ENCODE measurements around the gene DLGAP1.

The DLGAP1 gene

DNA sequence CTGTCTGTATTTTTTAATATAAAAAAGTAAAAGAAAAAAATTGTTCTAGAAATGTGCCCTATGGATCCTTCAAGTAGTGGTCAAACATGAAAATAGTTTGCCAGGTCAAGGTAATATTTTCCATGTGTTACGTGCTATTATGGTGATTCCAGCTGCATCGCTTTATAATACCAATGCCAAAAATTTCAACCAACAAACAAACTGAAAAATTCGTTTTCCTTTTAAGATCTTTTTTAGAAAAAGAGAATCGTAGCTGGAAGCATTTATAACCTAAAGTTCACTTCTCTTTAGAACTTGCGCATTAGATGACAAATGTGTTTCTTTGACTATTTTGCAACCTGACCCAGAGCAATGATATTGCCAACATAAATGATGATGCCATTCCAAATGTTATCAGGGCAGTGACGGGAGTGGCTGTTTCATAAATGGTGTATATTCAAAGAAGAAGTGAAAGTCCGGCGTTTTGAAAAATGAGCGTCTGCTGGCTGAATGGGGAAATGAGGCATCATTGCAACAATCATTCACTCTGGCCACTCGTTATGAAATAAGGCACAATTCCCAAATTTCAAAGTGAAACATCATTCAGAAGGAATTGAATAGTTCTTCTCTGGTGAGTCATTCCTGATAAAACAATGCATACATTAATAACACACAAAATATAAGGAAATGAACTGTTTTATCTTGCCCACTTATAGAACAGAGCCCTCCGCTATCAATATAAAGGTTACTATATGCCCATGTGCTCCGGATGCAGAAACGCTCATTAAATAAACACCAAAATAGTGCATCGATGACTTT, 707.7 kb downstream of the DLGAP1 start:
- DNase-seq, result no peak

DNA sequence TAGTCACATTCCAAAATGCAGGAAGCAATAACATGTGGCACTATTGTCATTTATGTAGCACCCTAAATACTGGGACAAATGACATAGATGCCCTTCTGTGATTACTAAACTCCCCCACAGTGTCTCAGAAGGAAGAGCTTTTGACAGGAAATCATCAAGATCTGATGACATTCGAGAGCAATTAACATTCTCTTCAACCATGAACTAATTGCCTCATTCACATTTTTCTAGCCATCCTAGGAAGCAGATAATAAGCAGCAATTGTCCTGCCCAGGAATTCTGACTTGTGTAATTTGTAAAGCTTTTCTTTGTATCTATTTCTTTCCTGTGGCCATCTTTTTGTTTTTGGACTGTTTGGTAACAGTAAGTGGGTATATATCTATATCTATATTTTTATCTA, 712.6 kb downstream of the DLGAP1 start:
- DNase-seq, result no peak

DNA sequence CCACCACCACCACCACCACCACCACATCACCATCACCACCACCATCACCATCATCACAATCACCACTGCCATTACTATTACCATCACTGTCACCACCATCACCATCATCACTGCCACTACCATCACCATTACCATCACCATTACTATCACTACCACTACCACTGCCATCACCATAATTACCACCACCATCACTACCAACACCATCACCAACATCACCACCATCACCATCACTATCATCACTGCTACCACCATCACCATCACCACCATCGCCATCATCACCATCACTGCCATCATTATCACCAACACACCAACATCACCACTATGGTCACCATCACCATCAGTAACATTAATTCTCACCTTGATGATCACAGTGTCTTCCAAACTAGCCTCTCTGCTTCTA, 713.8 kb downstream of the DLGAP1 start:
- no peak for DNase-seq

DNA sequence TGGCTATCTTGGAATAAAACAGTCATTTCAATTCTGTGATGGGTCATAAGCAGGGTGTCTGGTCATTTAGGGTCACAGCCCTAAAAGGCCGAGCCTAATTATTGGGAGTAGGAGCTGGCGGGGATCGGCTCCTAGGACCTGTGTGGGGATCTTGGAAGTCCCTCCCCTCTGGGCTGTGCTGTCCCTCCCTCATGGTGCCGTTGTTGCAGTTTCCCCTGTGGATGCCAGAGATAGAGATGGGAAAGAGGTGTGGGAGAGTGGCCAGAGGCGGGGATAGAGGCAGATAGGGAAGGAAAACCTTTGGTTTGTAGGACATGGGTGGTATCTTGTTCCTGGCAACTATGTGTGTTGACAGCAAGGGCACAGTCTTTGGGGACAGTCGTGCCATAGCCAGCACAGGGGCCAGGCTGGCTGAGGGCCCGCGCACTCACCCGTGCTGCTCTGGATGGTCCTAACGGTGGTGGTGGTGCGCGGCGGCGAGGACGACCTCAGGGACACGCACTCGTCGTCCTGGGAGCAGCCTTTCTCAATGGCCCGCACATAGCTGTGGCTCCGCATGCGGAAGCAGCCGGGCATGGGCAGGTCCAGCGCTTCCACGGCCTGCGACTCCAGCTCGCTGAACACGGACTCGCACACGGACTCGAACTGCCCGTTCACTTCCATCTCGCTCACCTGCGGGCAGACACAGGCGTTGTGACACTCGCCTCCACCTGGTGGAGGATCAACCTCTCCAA, 726.2 kb downstream of the DLGAP1 start:
- no peak for DNase-seq

DNA sequence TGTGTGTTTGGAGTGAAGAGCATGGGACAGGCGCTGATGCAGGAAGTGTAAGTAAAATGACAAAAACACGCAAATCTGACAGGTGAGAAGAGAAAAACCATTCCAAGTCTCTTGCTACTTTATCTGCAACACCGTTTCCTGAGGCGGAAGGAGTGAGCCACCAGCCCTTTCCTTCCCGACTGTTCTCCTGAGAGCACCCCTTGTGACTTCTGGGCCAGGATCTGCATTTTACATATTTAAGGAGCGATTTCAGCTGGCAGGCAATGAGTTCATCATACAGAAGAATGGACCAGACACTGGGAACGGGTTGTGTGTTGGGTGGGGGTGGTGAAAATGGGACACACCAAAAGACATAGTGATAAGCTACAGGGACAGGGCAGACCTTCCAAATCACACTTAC, 727.8 kb downstream of the DLGAP1 start:
- no peak for DNase-seq

DNA sequence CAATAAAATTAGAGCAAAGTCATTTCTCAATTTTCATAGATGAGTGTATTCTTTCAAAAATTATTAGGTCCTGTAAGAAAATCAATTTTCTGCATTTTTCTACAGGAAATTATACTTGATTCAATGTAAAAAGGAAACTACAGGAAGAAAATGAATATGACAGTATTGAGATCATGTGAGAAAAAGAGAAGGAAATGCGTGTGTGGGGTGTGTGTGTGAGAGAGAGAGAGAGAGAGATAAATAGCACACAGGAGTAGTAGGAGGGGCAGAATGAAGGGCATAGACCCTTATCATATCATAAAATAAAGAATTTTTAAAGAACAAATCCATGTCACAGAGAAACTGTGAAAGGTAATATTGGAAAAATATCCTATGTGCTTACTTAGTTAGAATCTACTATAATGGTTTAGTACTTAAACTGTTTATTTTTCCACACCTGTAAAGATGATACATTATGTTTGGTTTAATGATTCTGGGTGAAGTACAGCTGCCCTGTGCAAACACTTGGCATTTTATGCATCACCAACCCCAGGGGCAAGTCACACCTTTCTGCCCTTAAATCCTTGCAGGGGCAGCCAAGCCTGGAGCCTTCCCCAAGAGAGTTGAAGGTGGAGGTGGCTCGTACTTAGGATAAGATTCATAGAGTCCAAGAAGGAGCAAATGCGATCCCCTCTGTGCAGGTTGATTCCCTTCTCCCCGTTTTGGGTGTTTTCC, 728.7 kb downstream of the DLGAP1 start:
- DNase-seq, result no peak

DNA sequence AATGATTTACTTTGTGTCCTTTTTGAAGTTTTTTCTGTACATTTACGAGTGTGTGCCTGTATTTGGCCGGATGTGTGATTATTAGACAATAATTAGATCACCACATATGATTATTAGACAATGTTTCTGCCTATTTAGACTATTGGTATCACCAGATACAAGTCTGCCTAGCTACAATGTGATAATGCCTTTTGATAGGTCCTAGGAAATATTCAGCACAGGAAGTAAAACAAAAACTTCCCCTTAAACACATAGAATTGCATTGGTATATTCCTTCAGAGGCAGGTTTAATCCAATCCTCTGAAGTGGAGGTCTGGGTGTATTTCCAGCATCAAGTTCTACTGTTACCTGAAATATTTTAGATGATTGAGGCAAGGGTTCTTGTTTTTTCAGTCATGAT, 730.0 kb downstream of the DLGAP1 start:
- no peak for DNase-seq

DNA sequence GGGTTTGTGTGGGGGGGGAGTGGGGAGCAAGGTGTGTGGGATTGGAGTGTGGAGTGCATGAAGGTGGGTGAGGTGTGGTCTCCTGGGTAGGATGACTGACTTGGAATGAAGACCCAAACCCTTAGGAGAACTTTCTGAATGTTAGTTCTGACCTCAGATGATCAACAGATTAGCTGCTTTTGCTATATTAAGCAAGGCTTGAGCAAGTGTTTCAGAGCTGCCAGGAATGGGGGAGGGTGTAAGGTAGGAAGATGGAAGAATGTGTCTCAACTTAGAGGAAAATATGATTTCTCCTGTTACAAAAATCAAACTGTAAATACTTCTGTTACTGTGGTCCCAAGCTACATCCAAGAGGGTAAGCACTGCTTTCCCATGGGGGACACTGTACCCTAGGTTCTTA, 731.6 kb downstream of the DLGAP1 start:
- no peak for DNase-seq

DNA sequence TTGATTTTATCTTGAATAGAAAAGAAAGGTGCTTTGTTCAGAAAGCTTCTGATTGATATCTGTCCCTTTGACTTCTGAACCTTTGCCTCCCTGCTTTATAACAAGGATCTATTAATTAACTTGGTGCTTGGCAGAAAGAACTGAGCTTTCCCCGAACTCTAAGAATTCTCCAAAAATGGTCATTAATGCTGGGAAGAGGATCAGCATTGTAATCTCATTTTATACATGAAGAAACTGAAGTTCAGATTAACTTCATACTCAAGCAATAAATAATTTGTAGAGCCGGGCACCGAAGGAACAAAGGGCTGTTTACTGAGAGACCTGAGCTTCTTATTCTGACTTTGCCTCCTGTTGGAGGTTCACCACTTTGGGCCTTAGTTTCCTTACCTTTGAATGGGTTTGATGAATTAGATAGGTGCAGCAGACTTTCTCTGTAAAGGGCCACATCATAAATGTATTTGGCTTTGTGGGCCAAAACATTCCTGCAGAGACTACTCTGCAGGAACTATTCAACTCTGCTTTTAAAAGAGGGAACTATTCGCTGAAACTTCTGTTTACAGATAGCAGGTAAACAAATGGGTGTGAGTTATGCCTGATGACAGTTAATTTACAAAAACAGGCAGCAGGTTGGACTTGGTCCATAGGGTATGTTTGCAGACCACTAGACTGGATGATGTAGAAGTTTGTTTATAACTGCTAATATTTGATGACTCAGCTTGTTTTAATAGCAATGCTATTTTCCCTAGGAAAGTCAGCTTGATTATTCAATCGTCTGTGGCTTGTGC, 732.3 kb downstream of the DLGAP1 start:
- DNase-seq, result no peak

DNA sequence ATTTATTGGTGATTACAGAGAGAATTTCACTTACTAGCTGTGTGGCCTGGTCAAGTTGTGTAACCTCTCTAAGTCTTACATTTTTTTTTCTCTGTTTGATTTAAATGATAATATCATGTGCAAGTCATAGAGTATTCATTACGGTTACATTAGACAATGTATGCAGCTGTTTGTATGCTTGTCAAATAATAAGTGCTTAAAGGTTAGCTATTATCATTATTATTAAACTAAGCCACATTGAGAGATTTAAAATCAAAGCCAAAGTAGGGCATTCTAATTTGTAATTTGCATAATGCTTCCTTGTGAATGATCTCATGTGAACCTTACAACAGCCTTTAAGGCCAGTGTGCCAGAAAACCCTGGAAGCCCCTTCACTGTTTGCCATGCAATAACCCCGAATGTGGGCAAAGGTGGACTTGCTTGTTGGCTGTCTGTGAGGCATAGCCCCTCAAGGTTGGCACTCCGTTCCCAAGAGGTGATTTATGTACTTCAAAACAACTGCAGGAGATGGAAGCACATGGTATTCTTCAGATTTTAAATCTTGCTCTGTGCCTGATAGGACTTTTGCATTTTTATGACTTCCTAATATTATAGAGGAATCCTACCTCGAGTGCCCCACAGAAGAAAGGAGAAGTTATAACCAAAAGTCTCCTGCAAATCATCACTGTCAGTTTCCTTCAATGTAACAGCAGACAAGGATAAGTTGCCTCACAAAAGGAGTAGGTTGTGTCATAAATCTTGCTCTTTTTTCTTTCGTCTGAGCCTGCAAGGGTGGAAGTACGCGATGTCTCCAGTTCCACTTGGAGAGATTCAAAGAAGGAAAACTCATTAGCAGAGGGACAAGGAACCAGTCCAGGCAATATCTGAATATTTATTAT, 733.1 kb downstream of the DLGAP1 start:
- DNase-seq, result no peak

DNA sequence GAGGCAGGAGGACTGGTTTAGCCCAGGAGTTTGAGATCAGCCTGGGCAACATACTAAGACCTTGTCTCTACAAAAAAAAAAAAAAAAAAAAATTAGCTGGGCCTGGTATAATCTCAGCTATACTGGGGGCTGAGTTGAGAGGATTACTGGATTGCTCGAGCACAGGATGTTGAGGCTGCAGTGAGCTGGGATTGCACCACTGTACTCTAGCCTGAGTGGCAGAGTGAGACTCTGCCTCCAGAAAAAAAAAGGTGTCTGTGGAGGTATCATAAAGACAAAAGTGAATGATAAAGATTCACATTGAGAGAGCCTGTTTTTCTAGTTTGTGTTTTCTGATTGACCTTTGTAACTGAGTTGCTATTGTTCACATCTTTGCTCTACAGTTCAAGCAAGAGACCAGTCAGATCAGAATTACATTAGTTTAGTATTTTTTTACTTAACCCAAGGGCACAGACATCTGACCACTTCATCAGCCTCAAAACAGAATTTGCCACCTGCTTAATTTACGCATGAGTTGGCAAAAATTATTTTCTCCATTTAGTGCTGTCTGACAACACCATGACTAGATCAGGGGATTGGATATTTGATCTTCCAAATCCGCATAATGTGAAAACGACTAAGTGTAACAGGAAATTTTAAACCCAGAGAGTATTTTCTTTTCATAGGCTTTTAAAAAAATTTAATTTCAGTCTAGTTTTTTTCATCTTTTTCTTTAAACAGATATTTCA, 734.1 kb downstream of the DLGAP1 start:
- DNase-seq, result peak; percentile 72

DNA sequence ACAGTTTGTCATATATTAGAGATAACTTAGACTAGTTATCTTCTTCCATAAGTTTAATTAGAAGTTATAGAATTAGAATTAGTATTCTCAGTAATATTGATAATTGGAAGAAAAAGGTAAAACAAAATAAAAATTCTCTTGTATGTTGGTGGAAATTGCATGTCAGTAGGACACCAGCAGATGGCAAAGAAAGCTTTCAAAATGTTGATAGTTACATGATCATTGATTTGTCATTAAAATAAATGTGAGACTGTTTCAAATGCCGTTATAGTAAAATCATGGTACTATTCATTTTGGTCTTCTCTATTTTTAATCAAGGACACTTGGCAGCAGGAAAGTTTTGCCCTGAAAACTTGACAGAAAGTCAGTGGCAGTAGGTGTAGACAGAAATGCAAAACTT, 734.9 kb downstream of the DLGAP1 start:
- no peak for DNase-seq

DNA sequence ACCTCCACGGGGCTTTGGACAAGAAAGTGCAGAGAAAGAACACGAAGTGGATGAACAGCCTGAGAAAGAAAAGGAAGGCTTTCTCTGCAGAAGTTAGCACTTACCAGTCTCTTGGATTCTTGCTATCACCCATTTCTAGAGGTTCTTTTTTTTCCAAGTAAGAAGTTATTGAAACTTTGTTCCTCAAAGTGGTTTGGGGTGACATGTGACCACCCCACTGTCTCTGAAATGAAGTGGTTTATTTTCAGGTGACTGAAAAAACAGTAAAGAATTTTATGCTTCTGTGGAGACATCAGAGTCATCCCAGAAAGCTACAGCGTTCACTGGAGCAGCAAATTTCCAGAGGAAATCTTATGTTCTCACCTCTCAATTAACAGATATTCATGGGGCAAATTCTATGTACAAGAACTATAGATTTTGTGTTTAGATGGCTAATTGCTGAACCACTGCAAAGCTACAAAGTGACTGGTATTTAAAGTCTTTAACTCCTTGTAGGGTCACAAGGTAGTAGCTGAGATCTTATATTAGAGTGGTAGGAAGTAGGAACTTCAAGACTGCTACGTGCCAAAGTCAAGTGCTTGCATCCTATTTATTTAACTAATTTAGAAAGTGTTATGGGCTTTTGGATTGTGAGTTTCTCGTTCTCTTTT, 737.6 kb downstream of the DLGAP1 start:
- no peak for DNase-seq

DNA sequence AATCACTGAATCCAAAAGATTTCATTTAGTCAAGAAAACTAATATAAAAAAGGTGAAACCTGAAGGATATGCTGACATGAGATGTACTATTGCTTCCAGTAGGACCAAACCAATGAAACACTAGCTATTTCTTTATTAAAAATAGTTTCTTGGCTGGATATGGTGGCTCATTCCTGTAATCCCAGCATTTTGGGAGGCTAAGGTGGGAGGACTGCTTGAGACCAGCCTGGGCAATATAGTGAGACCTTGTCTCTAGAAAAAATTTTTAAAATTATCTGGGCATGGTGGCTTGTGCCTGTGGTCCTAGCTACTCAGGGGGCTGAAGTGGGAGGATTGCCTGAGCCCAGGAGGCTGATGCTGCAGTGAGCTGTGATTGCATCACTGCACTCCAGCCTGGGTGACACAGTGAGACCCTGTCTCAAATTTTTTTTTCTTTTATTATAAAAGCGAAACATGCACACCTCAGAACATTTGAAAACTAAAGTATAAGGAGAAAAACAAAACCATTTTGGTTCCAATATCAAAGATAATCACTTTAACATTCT, 738.9 kb downstream of the DLGAP1 start:
- no peak for DNase-seq

DNA sequence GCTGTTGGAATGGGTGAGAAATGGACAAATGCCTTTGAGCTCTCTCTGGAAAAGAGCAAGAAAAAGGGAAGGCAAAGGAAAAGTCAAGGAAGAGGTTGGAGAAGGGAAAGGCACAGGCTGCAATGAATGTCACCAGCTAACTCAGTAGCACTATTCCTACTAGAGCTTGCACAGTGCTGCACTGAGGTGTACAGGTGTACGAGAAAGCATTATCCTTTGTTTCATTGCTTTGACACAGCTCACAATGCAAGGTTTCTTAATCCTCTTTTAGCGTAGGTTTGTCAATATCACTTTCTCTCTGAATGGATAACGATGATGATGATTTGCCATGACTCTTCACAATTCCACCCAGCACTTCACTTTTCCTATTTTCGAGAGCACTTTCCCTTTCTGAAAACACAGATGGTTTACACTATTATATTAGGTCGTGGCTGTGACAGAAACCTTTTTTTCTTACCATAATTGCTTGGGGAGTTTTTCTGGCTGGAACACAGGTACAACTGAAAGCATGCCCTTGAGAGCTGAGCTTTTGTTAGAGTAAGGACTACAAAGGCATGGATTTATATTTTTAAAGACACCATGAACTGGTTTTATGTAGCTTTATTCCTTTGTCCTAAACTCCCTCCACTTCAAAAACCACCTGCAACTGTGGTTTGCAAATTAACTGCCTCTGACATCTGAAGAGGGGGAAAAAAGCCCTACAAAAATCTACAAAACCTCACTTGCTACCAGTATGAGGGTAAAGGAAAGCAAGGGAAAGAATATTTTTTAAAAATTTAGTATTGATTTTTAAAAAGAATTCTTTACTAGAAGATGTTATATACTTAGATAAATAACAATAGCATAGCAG, 739.7 kb downstream of the DLGAP1 start:
- DNase-seq, result peak; percentile 8

DNA sequence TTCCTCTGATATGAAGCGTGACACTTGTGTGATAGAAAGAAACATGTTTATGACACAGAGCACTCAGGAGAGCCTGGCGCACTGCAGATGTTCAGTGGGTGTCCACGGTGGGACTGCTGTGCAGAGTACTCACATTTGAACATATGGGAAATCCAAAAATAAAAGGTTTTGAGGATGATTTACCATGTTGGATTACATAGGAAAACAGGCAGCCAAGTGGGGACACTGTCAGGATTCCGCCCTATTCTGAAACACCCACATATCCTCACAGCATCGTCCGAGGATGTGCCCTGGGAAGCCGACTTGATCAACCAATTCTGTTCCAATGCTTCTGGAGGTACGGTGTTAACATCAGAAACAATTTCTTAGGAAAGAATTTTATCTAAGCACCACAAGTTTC, 741.4 kb downstream of the DLGAP1 start:
- no peak for DNase-seq

DNA sequence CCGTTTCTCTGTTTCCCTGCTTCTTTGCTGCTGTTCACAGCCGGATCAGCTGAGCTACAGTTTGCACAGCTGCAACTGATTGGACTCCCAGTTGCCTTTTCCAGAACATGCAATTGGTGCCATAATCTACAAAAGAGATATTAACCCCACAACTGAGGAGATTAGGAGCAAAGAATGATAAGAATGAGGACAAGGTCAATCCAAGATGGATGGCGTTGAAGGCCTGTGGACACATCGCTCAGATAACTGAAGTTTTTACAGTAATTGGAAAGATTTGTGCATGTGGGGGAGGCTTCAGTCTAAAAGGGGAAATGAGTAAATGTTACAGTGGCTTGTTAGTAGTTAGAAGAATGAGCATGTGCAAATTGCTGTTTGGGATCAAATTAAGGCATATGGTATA, 741.9 kb downstream of the DLGAP1 start:
- no peak for DNase-seq

DNA sequence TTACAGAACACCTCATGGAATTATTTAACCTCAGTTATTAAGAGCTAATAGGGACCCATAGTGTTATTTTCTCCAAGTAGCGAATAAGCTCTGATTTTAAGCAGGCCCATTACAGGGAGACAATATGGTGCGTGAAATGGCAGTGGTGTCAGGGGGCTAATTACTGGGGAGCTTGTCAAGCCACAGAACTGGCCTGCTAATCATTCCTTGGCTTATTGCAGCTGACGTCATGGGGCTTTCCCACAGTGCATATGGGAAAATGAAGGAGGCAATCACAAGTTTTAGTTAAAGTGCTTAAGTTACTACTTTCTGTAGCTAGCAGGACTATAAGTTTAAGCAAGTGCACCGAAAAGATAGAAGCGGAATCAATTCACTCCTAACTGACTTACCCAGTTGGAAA, 742.6 kb downstream of the DLGAP1 start:
- no peak for DNase-seq

DNA sequence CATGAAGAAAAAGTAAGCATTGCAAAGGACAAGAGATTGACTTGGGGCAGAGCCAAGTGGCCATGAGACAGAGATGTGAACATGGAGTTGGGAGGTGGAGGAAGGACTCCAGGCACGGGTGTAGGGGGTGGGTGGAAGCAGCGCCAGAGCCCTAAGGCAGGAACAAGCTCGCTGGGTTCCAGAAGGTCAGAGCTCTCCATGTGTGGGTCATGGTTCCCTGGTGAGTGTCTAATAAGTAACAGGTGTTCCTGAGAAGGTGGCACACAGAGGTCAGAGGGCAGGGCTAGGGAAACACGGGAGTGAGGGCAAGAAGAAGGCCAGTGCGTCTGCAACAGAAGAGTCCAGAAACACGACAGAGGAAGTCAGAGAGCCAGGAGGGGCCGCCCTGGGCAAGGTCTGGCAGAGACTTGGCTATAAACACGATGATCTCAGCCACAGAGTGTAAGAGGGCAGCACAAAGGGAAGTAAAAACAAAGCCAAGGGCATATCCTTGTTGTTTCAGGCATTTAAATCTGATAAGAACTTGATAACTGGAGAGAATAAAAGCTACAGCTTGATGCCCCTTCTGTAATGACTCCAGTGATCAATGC, 744.3 kb downstream of the DLGAP1 start:
- no peak for DNase-seq

Data from NCI-H82 (cell line).